ENCODE results near the gene ITGAV.

Gene ITGAV

GRCh38 chr2:186588940-186589611, 780 bp upstream of the ITGAV start:
- TF ChIP-seq FOXM1 (IDR thresholded peaks at IDR 0.05; ENCODE audit: borderline replicate concordance, low read depth) (no peak), EGR1 (IDR thresholded peaks at IDR 0.05) (no peak), REST (IDR thresholded peaks at IDR 0.05; ENCODE audit: low read depth) (no peak), TAF1 (IDR thresholded peaks at IDR 0.05; ENCODE audit: low read depth) (no peak), TEAD4 (IDR thresholded peaks at IDR 0.05) (no peak; the same call in 1 of the 2 replicates), NFIC (IDR thresholded peaks at IDR 0.05) (no peak), USF1 (IDR thresholded peaks at IDR 0.05) (no peak), CREB1 (IDR thresholded peaks at IDR 0.05; ENCODE audit: low read depth) (no peak), RAD21 (IDR thresholded peaks at IDR 0.05; ENCODE audit: low read depth) (no peak), EP300 (IDR thresholded peaks at IDR 0.05; ENCODE audit: borderline replicate concordance) (no peak), ZBTB7A (IDR thresholded peaks at IDR 0.05; ENCODE audit: low read depth) (no peak), TCF12 (IDR thresholded peaks at IDR 0.05; ENCODE audit: low read depth) (no peak), YY1 (IDR thresholded peaks at IDR 0.05; ENCODE audit: low read depth) (no peak), CEBPB (IDR thresholded peaks at IDR 0.05) (no peak)
- TF ChIP-seq, protein P1, sequence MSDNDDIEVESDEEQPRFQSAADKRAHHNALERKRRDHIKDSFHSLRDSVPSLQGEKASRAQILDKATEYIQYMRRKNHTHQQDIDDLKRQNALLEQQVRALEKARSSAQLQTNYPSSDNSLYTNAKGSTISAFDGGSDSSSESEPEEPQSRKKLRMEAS (IDR thresholded peaks at IDR 0.05): no peak

- no peak for TF ChIP-seq YY1 (IDR thresholded peaks at IDR 0.05; ENCODE audit: low read depth)
- no peak for TF ChIP-seq FOXM1 (IDR thresholded peaks at IDR 0.05; ENCODE audit: borderline replicate concordance, low read depth)
- TF ChIP-seq CEBPB (IDR thresholded peaks at IDR 0.05): no peak
- TF ChIP-seq USF1 (IDR thresholded peaks at IDR 0.05): no peak
- TF ChIP-seq NFIC (IDR thresholded peaks at IDR 0.05): no peak
- TF ChIP-seq RAD21 (IDR thresholded peaks at IDR 0.05; ENCODE audit: low read depth): no peak
- no peak for TF ChIP-seq TEAD4 (IDR thresholded peaks at IDR 0.05)
- no peak for TF ChIP-seq TCF12 (IDR thresholded peaks at IDR 0.05; ENCODE audit: low read depth)
- TF ChIP-seq, protein P1 (IDR thresholded peaks at IDR 0.05): no peak; the same call in 1 of the 2 replicates
Observed at GRCh38 chr2:186590350-186590758, 498 bp downstream of the ITGAV start.

- TF ChIP-seq, protein P1 (IDR thresholded peaks at IDR 0.05): no peak
- TF ChIP-seq USF1 (IDR thresholded peaks at IDR 0.05) (no peak), REST (IDR thresholded peaks at IDR 0.05; ENCODE audit: low read depth) (no peak)
Observed at GRCh38 chr2:186590759-186591505, 1.1 kb downstream of the ITGAV start.

DNA sequence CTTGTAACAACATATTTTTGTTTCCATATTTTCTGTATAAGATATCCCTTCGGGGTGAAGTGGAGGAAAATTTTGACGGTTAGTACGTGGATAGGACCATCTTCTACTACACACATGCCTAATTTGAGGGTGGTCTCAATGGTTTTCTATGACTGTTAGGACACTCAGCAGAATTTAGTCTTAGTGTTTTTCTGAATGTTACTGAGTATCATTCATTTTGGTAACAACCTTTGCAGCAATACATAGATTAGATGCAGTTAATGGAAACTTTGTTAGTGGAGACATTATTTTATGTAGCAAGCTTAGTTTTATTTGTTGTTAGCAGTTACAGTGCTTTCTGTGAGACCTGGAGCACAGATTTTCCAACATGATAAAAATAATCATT, 1.6 kb downstream of the ITGAV start:
- TF ChIP-seq CEBPB (IDR thresholded peaks at IDR 0.05) (no peak), EGR1 (IDR thresholded peaks at IDR 0.05) (no peak), USF1 (IDR thresholded peaks at IDR 0.05) (no peak), NFIC (IDR thresholded peaks at IDR 0.05) (no peak), RAD21 (IDR thresholded peaks at IDR 0.05; ENCODE audit: low read depth) (no peak), TAF1 (IDR thresholded peaks at IDR 0.05; ENCODE audit: low read depth) (no peak), YY1 (IDR thresholded peaks at IDR 0.05; ENCODE audit: low read depth) (no peak), EP300 (IDR thresholded peaks at IDR 0.05; ENCODE audit: borderline replicate concordance) (no peak), CREB1 (IDR thresholded peaks at IDR 0.05; ENCODE audit: low read depth) (no peak), TCF12 (IDR thresholded peaks at IDR 0.05; ENCODE audit: low read depth) (no peak), FOXM1 (IDR thresholded peaks at IDR 0.05; ENCODE audit: borderline replicate concordance, low read depth) (no peak), TEAD4 (IDR thresholded peaks at IDR 0.05) (no peak), REST (IDR thresholded peaks at IDR 0.05; ENCODE audit: low read depth) (no peak), ZBTB7A (IDR thresholded peaks at IDR 0.05; ENCODE audit: low read depth) (no peak)
- TF ChIP-seq, protein P1 (IDR thresholded peaks at IDR 0.05): no peak

Measured in Ishikawa (cell line).